Measurements from ENCODE around the gene KYAT1.

DNA sequence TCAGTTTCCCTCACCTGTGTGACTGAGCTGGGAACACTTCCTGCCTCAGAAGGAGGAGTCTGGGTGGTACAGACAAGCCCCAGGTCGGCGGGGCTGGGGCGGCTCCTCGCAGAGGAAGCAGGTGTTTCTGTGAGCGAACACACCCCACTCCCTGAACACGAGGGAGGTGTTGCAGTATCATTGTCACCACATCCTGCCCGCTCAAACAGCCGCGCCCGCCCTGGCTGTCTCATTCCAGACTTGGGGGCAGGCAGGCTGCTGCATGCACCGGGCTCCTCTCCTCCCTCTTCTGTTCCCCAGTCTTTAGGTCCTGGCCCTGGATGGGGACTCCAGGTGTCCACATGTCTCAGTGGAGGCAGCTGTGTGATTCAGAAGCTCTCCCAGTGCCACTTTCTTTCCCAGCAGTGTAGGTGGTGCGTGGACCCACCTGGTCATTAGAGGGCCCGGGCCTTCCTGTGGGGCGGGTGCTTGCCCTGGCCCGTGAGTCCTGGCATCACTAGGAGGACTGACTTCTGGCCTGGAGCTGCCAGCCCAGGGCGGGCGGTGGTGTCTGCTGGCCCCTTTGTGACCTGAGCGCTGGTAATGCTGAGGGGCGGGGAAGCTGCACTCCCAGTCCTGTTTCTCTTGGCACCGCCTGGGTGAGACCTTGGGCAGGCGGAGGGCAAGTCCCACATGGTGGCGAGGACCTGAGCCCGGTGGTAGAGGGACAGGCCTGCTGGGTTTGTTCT, 20.8 kb upstream of the KYAT1 start:
- TF ChIP-seq GATA1 (IDR thresholded peaks at IDR 0.05; ENCODE audit: low read depth, low read length) (no peak), POLR2A (IDR thresholded peaks at IDR 0.05; ENCODE audit: low read length) (peak; percentile 22)

All from erythroblast (primary cell).